OCI-LY7 (cell line): ENCODE data around the gene MUC21. TPM values are rescaled to one million over a fixed set of nuclear protein-coding genes. Genes with fewer than 3 reads are reported as not detected.
"Not testable (repeated sequence)": the region's sequence is repeated elsewhere in the genome, so short reads cannot be mapped to it uniquely, and the experiment has no call there.

Experiments
- BruUV-seq: library from RNA; stranded (reverse); fragments of 400-500 nt; replicated peaks from 2 replicates; lab custom pipeline; 2021; lab: Mats Ljungman, UMichigan
- CTCF ChIA-PET: fragments of 300-600 bp; sonication (Branson Sonifier 250); formaldehyde crosslinking; loops from one replicate; lab custom pipeline; 2022; ENCODE audit warnings: antibody characterized with exemption; ENCODE audit not compliant: unreplicated experiment; lab: Charles Lee
- POLR2A ChIA-PET: fragments of 300-600 bp; sonication (Branson Sonifier 250); formaldehyde crosslinking; loops from one replicate; lab custom pipeline; 2022; ENCODE audit warnings: antibody characterized with exemption; lab: Charles Lee
- DNase-seq: peaks from one replicate; pipeline ENCODE4 v3.0.0-alpha.2; 2015; ENCODE audit warnings: low spot score
- H2AFZ ChIP-seq: fragments of 200-600 bp; sonication (generic), shearing (Covaris generic); 2 replicates; pipeline ENCODE4 v1.6.1; 2014; ENCODE audit warnings: mild to moderate bottlenecking, antibody characterized with exemption, low read length, moderate library complexity
- H3K27ac ChIP-seq: fragments of 200-600 bp; sonication (generic); 2 replicates; pipeline ENCODE4 v1.5.1; 2014; ENCODE audit warnings: mixed run types, low read depth, mild to moderate bottlenecking, moderate library complexity, low read length, inconsistent platforms; ENCODE audit not compliant: poor library complexity, severe bottlenecking
- H3K36me3 ChIP-seq: fragments of 200-600 bp; sonication (generic); 2 replicates; pipeline ENCODE4 v1.6.1; 2014; ENCODE audit warnings: mild to moderate bottlenecking, antibody characterized with exemption, low read length, moderate library complexity, mixed read lengths; ENCODE audit not compliant: insufficient read depth
- H3K4me1 ChIP-seq: fragments of 200-600 bp; sonication (generic); 2 replicates; pipeline ENCODE4 v1.5.1; 2014; ENCODE audit warnings: mild to moderate bottlenecking, low read length; ENCODE audit not compliant: insufficient read depth, poor library complexity, severe bottlenecking
- H3K4me2 ChIP-seq: fragments of 200-600 bp; sonication (generic); 2 replicates; pipeline ENCODE4 v1.6.1; 2014; ENCODE audit warnings: mild to moderate bottlenecking, low read length
- H3K4me3 ChIP-seq: fragments of 200-600 bp; sonication (generic); 2 replicates; pipeline ENCODE4 v1.5.1; 2014; ENCODE audit warnings: mild to moderate bottlenecking, low read depth, low read length; ENCODE audit not compliant: poor library complexity, severe bottlenecking
- H3K79me2 ChIP-seq: fragments of 200-600 bp; sonication (generic); 2 replicates; pipeline ENCODE4 v1.6.1; 2016; ENCODE audit warnings: low read depth, mild to moderate bottlenecking, low read length, moderate library complexity, mixed read lengths; ENCODE audit not compliant: insufficient read depth
- H3K9me2 ChIP-seq: fragments of 200-600 bp; sonication (generic); 2 replicates; pipeline ENCODE4 v1.6.1; 2016; ENCODE audit warnings: mild to moderate bottlenecking, low read length, mixed read lengths; ENCODE audit not compliant: insufficient read depth
- H3K9me3 ChIP-seq: fragments of 200-600 bp; sonication (generic); 2 replicates; pipeline ENCODE4 v1.6.1; 2014; ENCODE audit warnings: mild to moderate bottlenecking, mixed run types, low read length, mixed read lengths
- H4K20me1 ChIP-seq: fragments of 200-600 bp; sonication (generic); 2 replicates; pipeline ENCODE4 v1.6.1; 2014; ENCODE audit warnings: mild to moderate bottlenecking, antibody characterized with exemption, low read length, moderate library complexity, mixed read lengths; ENCODE audit not compliant: insufficient read depth
- EZH2phosphoT487 ChIP-seq: fragments of 200-600 bp; sonication (generic); IDR thresholded peaks from 2 replicates; pipeline ENCODE4 v1.6.1; 2018; ENCODE audit warnings: low read depth, borderline replicate concordance, mild to moderate bottlenecking, mixed run types, antibody characterized with exemption, low read length, moderate library complexity, mixed read lengths
- intact Hi-C: fragments of 100-400 bp; cut with micrococcal nuclease; formaldehyde crosslinking; loops from one replicate; pipeline ENCODE4 v1.10.0; 2022; ENCODE audit not compliant: unreplicated experiment
- total RNA-seq, 2 experiments: library from RNA; depleted of rRNA in 1 of 2; stranded (reverse); fragments of >200 nt in 1 of 2; shearing (Covaris generic) in 1 of 2; gene quantifications; 2 replicates each; pipeline ENCODE4 v1.2.3, GENCODE V29; 2014 to 2022
- TF ChIP-seq, protein P1 (sequence below): fragments of 200-600 bp; sonication (generic); conservative IDR thresholded peaks from 2 replicates; pipeline ENCODE4 v1.5.1; 2014; ENCODE audit warnings: mild to moderate bottlenecking, antibody characterized with exemption, low read length, moderate library complexity, mixed read lengths

The MUC21 gene
- total RNA-seq, 2 experiments from 2014 or later, result not detected

DNA sequence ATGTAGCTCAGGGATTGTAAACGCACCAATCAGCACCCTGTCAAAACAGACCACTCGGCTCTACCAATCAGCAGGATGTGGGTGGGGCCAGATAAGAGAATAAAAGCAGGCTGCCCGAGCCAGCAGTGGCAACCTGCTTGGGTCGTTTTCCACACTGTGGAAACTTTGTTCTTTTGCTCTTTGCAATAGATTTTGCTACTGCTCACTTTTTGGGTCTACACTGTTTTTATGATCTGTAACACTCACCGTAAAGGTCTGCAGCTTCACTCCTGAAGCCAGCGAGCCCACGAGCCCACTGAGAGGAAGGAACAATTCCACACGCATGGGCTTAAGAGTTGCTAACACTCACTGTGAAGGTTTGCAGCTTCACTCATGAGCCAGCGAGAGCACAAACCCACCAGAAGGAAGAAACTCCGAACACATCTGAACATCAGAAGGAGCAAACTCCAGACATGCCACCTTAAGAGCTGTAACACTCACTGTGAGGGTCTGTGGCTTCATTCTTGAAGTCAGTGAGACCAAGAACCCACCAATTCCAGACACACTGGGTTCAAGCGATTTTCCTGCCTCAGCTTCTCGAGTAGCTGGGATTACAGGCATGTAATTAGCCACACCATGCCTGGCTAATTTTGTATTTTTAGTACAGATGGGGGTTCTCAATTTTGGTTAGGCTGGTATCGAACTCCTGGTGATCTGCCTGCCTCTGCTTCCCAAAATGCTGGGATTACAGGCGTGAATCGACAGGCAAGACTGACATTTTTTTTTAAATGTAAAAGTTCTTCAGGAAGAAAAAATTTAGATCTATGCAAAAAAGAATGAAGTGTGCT lies 38.4 kb downstream of the MUC21 start:
- POLR2A ChIA-PET, DNase-seq, H3K79me2 ChIP-seq, H3K27ac ChIP-seq, intact Hi-C loops, H3K4me1 ChIP-seq, H3K36me3 ChIP-seq, H3K4me2 ChIP-seq, H3K9me2 ChIP-seq, H4K20me1 ChIP-seq, H3K4me3 ChIP-seq, CTCF ChIA-PET, H2AFZ ChIP-seq, BruUV-seq, H3K9me3 ChIP-seq: not testable (repeated sequence)

DNA sequence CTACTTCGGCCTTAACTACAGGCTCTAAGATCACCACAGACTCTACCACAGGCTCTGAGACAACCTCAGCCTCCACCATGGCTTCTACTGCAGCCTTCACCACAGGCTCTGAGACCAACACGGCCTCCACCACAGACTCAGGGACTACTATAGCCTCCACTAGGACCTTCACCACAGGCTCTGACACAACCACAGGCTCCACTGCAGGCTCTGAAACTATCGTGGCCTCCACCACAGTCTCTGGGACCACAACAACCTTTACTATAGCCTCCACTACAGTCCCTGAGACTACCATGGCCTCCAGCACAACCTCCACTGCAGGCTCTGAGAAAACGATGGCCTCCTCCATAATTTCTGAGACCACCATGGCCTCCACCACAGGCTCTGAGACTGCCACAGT lies 42.1 kb downstream of the MUC21 start:
- no peak for DNase-seq
- no peaks in the 10 kb centered on the region for H3K79me2 ChIP-seq
- no peaks in the 10 kb centered on the region for H3K4me1 ChIP-seq
- intact Hi-C loops, result no loop called here
- H3K36me3 ChIP-seq, result no peaks in the 10 kb centered on the region
- no peak overlapping the region for H3K27ac ChIP-seq
- BruUV-seq, result no TSS peak
- POLR2A ChIA-PET, result no interaction called here
- CTCF ChIA-PET, result no interaction called here
- no peaks in the 10 kb centered on the region for H3K9me3 ChIP-seq
- H3K9me2 ChIP-seq, result no peaks in the 10 kb centered on the region
- H3K4me3 ChIP-seq, result no peak overlapping the region
- no peak overlapping the region for H3K4me2 ChIP-seq
- no peak overlapping the region for H2AFZ ChIP-seq
- TF ChIP-seq, protein P1, sequence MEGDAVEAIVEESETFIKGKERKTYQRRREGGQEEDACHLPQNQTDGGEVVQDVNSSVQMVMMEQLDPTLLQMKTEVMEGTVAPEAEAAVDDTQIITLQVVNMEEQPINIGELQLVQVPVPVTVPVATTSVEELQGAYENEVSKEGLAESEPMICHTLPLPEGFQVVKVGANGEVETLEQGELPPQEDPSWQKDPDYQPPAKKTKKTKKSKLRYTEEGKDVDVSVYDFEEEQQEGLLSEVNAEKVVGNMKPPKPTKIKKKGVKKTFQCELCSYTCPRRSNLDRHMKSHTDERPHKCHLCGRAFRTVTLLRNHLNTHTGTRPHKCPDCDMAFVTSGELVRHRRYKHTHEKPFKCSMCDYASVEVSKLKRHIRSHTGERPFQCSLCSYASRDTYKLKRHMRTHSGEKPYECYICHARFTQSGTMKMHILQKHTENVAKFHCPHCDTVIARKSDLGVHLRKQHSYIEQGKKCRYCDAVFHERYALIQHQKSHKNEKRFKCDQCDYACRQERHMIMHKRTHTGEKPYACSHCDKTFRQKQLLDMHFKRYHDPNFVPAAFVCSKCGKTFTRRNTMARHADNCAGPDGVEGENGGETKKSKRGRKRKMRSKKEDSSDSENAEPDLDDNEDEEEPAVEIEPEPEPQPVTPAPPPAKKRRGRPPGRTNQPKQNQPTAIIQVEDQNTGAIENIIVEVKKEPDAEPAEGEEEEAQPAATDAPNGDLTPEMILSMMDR, result no peak
- TF ChIP-seq EZH2phosphoT487, result no peak
- H4K20me1 ChIP-seq, result no peaks in the 10 kb centered on the region

DNA sequence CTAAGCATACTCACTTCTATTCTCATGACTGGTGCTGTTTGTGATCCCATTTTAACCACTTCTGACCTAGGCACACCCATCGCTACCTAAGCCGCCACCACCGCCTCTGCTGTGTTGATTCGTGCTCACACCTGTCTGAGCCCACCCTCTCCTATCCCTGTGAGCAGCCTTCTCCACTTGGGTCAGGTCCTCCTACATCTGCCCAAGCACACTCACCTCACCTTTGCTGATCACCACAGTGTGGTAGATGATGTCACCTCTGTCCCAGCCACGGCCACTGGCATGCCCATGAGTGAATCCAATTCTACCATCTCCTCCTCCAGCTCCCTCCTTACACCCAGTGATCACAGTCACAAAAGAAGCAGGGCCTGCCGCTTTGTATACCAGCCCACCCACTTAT lies 47.6 kb downstream of the MUC21 start:
- POLR2A ChIA-PET, result no interaction called here
- no peak for TF ChIP-seq EZH2phosphoT487
- TF ChIP-seq, protein P1, result no peak
- no TSS peak for BruUV-seq
- no peaks in the 10 kb centered on the region for H3K9me3 ChIP-seq
- H3K79me2 ChIP-seq, result no peaks in the 10 kb centered on the region
- intact Hi-C loops, result no loop called here
- H3K4me3 ChIP-seq, result no peak overlapping the region
- H3K36me3 ChIP-seq, result no peaks in the 10 kb centered on the region
- no peak overlapping the region for H3K27ac ChIP-seq
- no peaks in the 10 kb centered on the region for H4K20me1 ChIP-seq
- no peaks in the 10 kb centered on the region for H3K4me1 ChIP-seq
- DNase-seq, result no peak
- no peak overlapping the region for H3K4me2 ChIP-seq
- no peak overlapping the region for H2AFZ ChIP-seq
- CTCF ChIA-PET, result no interaction called here
- no peaks in the 10 kb centered on the region for H3K9me2 ChIP-seq
